Measurements from ENCODE around the gene STRA6.

Gene STRA6

DNA sequence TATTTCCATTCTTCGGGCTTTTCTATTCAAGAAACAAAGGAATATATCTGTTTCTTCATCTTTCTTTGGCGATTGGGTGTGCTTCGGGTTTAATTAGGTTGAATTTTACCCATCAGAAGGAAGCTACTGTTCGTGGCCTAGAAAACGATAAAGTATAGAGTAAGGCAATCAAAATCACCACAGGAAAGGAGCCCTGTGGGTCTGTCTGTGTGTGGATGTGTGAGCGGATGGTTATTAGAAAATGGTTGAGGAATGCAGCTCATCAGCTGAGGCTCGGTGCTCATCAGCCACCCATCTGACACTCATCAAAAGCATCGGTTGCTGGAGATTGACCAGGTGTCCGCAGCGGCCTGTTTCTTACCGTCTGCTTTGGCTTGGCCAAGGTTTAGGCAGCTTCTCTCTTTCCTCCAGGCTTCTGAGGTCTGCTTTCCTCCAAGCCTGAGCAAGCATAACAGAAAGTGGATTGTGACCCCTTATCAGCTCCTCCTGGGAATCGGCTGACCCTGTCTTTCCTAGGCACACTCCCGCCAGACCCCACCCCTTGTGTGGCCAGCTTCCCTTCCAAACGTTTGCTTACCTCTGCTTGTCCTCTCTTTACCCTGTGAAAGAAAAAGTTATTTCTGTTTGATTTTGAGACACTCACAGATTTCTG is 46.7 kb downstream of the STRA6 start:
- Histone ChIP-seq H3K36me3 (ENCODE audit: insufficient read depth, insufficient read length, low read length) (no peaks in the 10 kb centered on the region), H3K9ac (ENCODE audit: insufficient read length, low read depth) (no peak overlapping the region), H3K27me3 (ENCODE audit: insufficient read depth, insufficient read length) (peaks cover 5% of the 10 kb centered on the region), H3K4me3 (ENCODE audit: insufficient read length, low read depth) (no peak overlapping the region), H3K9me3 (ENCODE audit: insufficient read depth, low read length) (no peaks in the 10 kb centered on the region), H3K4me1 (ENCODE audit: insufficient read depth, insufficient read length) (no peaks in the 10 kb centered on the region)
- DNase-seq (ENCODE audit: low read depth, low spot score): no peak
- TF ChIP-seq ZNF274 (IDR thresholded peaks at IDR 0.05; ENCODE audit: low read depth, low read length) (no peak), YY1 (IDR thresholded peaks at IDR 0.05; ENCODE audit: insufficient read depth, insufficient read length) (no peak), SUZ12 (IDR thresholded peaks at IDR 0.05; ENCODE audit: extremely low read depth, insufficient read depth, insufficient read length) (no peak)

DNA sequence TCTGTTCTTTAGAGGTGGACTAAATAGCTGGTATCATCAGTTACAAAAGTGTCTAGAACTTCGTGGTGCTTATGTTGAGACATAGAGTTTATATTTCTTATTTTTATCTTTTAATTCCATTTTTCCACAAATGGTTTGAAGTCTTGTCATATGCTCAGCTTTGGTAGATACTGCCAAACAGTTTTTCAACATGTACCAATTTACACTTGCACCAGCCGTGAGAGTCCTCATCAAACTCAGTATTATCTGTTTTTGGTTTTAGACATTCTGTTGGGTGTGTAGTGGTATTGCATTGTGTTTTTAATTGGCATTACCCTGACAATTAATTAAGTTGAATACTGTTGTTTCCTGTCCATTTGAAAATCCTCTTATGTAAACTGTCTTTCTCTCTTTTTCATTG is 55.5 kb downstream of the STRA6 start:
- H3K36me3 ChIP-seq (ENCODE audit: insufficient read depth, insufficient read length, low read length): no peaks in the 10 kb centered on the region
- peaks cover 3% of the 10 kb centered on the region for H3K4me1 ChIP-seq (ENCODE audit: insufficient read depth, insufficient read length)
- no peak overlapping the region for H3K9ac ChIP-seq (ENCODE audit: insufficient read length, low read depth)
- no peak overlapping the region for H3K4me3 ChIP-seq (ENCODE audit: insufficient read length, low read depth)
- no peaks in the 10 kb centered on the region for H3K27me3 ChIP-seq (ENCODE audit: insufficient read depth, insufficient read length)
- DNase-seq (ENCODE audit: low read depth, low spot score): no peak
- no peaks in the 10 kb centered on the region for H3K9me3 ChIP-seq (ENCODE audit: insufficient read depth, low read length)
- no peak for TF ChIP-seq SUZ12 (IDR thresholded peaks at IDR 0.05; ENCODE audit: extremely low read depth, insufficient read depth, insufficient read length)
- TF ChIP-seq YY1 (IDR thresholded peaks at IDR 0.05; ENCODE audit: insufficient read depth, insufficient read length): no peak
- TF ChIP-seq ZNF274 (IDR thresholded peaks at IDR 0.05; ENCODE audit: low read depth, low read length): no peak

DNA sequence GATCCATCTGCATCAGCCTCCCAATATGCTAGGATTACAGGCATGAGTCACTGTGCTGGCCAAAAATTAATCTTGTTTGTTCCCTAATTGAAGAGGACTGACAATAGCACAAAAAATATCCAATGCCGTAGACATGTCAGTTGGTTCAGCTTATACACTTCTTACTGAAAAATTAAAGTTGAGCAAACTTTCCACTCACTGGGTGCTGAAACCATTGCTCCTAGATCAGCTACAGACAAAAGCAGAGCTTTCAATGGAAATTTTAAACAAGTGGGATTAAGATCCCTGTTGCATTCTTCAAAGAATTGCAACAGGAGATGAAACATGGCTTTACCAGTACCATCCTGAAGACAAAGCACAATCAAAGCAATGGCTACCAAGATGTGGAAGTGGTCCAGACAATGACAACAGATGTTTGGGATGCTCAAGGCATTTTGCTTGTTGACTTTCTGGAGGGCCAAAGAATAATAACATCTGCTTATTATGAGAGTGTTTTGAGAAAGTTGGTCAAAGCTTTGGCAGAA is 56.2 kb downstream of the STRA6 start:
- no peak for TF ChIP-seq SUZ12 (IDR thresholded peaks at IDR 0.05; ENCODE audit: extremely low read depth, insufficient read depth, insufficient read length)
- no peak for TF ChIP-seq ZNF274 (IDR thresholded peaks at IDR 0.05; ENCODE audit: low read depth, low read length)
- TF ChIP-seq YY1 (IDR thresholded peaks at IDR 0.05; ENCODE audit: insufficient read depth, insufficient read length): no peak
- Histone ChIP-seq H3K27me3 (ENCODE audit: insufficient read depth, insufficient read length) (no peaks in the 10 kb centered on the region), H3K36me3 (ENCODE audit: insufficient read depth, insufficient read length, low read length) (no peaks in the 10 kb centered on the region), H3K9ac (ENCODE audit: insufficient read length, low read depth) (no peak overlapping the region), H3K4me3 (ENCODE audit: insufficient read length, low read depth) (no peak overlapping the region), H3K9me3 (ENCODE audit: insufficient read depth, low read length) (no peaks in the 10 kb centered on the region), H3K4me1 (ENCODE audit: insufficient read depth, insufficient read length) (peaks cover 3% of the 10 kb centered on the region)
- no peak for DNase-seq (ENCODE audit: low read depth, low spot score)

DNA sequence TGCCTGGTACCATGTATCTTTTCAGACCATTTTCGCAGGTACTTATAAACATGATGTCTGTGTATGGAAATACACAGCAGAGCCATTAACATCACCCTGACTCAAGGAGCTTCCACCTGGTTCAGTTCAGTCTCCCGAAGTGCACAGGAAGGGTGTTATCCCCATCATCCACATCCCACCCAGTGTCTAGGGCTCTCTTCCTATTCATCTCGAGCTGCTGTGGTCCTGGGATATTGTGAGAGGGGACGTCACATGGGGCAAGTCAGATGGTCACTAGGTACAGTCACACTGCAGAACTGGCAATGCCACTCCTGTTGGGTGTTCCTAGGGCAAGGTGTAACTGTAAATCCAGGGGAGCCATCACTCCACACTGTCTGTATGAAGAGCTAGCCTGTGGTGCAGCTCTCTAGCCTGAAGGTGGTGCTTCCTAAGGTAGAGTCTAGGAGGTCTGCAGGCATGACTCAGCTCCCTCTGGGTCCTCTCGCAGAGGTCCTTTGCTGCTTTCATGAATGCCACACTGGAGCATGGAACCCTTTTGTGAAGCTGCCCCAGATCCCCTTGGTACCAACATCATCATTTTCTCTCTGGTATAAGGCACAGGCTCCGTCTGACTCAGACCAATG is 58.3 kb downstream of the STRA6 start:
- no peaks in the 10 kb centered on the region for H3K9me3 ChIP-seq (ENCODE audit: insufficient read depth, low read length)
- H3K4me3 ChIP-seq (ENCODE audit: insufficient read length, low read depth): no peak overlapping the region
- DNase-seq (ENCODE audit: low read depth, low spot score): no peak
- H3K4me1 ChIP-seq (ENCODE audit: insufficient read depth, insufficient read length): peaks cover 12% of the 10 kb centered on the region
- H3K27me3 ChIP-seq (ENCODE audit: insufficient read depth, insufficient read length): no peaks in the 10 kb centered on the region
- no peak overlapping the region for H3K9ac ChIP-seq (ENCODE audit: insufficient read length, low read depth)
- no peak for TF ChIP-seq SUZ12 (IDR thresholded peaks at IDR 0.05; ENCODE audit: extremely low read depth, insufficient read depth, insufficient read length)
- no peak for TF ChIP-seq YY1 (IDR thresholded peaks at IDR 0.05; ENCODE audit: insufficient read depth, insufficient read length)
- TF ChIP-seq ZNF274 (IDR thresholded peaks at IDR 0.05; ENCODE audit: low read depth, low read length): no peak
- H3K36me3 ChIP-seq (ENCODE audit: insufficient read depth, insufficient read length, low read length): no peaks in the 10 kb centered on the region

DNA sequence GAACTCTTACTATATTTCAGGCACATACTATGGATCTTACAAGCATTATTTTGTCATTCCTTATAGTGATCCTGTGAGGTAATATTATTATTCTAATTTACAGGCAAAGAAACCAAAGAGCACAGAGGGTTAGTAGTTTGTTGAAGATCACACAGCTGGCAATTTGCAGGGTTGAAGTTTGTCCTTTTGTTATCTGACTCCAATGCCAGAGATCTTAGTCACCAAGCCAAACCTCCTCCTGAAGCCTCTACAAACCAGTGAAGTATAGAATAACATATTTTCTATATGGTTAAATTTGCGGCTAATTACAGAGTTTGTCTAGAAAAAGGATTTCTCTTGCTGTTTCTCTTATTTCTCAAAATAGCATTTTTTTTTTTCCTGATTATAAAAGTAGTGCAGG is 61.0 kb downstream of the STRA6 start:
- no peak for DNase-seq (ENCODE audit: low read depth, low spot score)
- TF ChIP-seq YY1 (IDR thresholded peaks at IDR 0.05; ENCODE audit: insufficient read depth, insufficient read length): no peak
- no peak for TF ChIP-seq ZNF274 (IDR thresholded peaks at IDR 0.05; ENCODE audit: low read depth, low read length)
- no peak for TF ChIP-seq SUZ12 (IDR thresholded peaks at IDR 0.05; ENCODE audit: extremely low read depth, insufficient read depth, insufficient read length)
- H3K4me1 ChIP-seq (ENCODE audit: insufficient read depth, insufficient read length): peaks cover 12% of the 10 kb centered on the region
- H3K27me3 ChIP-seq (ENCODE audit: insufficient read depth, insufficient read length): peaks cover 20% of the 10 kb centered on the region
- no peak overlapping the region for H3K4me3 ChIP-seq (ENCODE audit: insufficient read length, low read depth)
- H3K9ac ChIP-seq (ENCODE audit: insufficient read length, low read depth): no peak overlapping the region
- H3K9me3 ChIP-seq (ENCODE audit: insufficient read depth, low read length): no peaks in the 10 kb centered on the region
- H3K36me3 ChIP-seq (ENCODE audit: insufficient read depth, insufficient read length, low read length): no peaks in the 10 kb centered on the region

DNA sequence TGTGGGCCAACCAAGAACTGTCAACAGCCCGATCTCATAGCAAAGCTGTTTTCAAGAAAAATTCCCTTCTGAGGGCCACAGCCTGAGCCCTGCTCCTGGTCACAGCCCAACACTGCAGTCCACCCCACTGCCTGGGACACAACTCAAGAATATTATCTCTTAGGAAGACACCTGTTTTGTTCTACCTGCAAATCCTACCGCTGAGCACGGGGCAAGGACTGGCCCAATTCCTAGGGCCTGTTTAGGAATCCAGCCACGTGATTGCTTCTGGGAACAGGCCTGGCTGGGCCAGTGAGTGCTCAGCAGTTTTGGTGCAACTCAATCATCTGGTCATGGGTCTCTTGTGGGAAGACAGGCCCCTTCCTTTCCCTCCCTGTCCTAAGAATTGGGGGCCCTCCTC is 63.9 kb downstream of the STRA6 start:
- DNase-seq (ENCODE audit: low read depth, low spot score): no peak
- peaks cover 38% of the 10 kb centered on the region for H3K27me3 ChIP-seq (ENCODE audit: insufficient read depth, insufficient read length)

DNA sequence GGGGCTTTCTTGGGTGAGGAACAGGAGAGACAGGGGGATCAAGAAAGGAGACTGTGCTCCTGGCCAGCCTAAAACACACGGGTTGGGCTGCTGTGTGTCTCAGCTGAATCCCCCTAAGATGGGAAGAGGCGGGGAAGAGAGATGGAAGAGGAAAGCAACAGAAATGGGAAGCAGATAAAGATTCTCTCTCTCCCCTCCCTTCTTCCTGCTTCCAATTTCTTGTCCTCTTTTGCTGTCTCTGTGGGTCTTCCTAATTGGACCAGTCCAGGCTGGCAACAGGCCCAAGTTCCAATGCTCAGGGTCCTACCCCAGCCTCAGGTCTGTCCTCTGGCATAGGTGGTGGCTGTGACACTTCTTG is 65.1 kb downstream of the STRA6 start:
- peaks cover 49% of the 10 kb centered on the region for H3K27me3 ChIP-seq (ENCODE audit: insufficient read depth, insufficient read length)
- peaks cover 11% of the 10 kb centered on the region; the same call in 1 of the 2 replicates for H3K9me3 ChIP-seq (ENCODE audit: insufficient read depth, low read length)
- H3K9ac ChIP-seq (ENCODE audit: insufficient read length, low read depth): peak overlapping the region; percentile 61
- no peaks in the 10 kb centered on the region for H3K36me3 ChIP-seq (ENCODE audit: insufficient read depth, insufficient read length, low read length)
- DNase-seq (ENCODE audit: low read depth, low spot score): no peak
- peaks cover 17% of the 10 kb centered on the region for H3K4me1 ChIP-seq (ENCODE audit: insufficient read depth, insufficient read length)
- no peak overlapping the region for H3K4me3 ChIP-seq (ENCODE audit: insufficient read length, low read depth)
- no peak for TF ChIP-seq ZNF274 (IDR thresholded peaks at IDR 0.05; ENCODE audit: low read depth, low read length)
- TF ChIP-seq YY1 (IDR thresholded peaks at IDR 0.05; ENCODE audit: insufficient read depth, insufficient read length): no peak

More for the DNA sequence above, 63.9 kb downstream of the STRA6 start:
- Histone ChIP-seq H3K9me3 (ENCODE audit: insufficient read depth, low read length) (peaks cover 11% of the 10 kb centered on the region; the same call in 1 of the 2 replicates), H3K4me3 (ENCODE audit: insufficient read length, low read depth) (no peak overlapping the region), H3K36me3 (ENCODE audit: insufficient read depth, insufficient read length, low read length) (no peaks in the 10 kb centered on the region), H3K9ac (ENCODE audit: insufficient read length, low read depth) (no peak overlapping the region), H3K4me1 (ENCODE audit: insufficient read depth, insufficient read length) (peaks cover 17% of the 10 kb centered on the region)
- no peak for TF ChIP-seq SUZ12 (IDR thresholded peaks at IDR 0.05; ENCODE audit: extremely low read depth, insufficient read depth, insufficient read length)
- TF ChIP-seq YY1 (IDR thresholded peaks at IDR 0.05; ENCODE audit: insufficient read depth, insufficient read length): no peak
- TF ChIP-seq ZNF274 (IDR thresholded peaks at IDR 0.05; ENCODE audit: low read depth, low read length): no peak

Measured in NT2/D1 (cell line).